Activated T-helper 2 cell treated with anti-CD3 and anti-CD28 coated beads, Interferon-gamma antibody, Interleukin-2, Interleukin-4, amounts not matched to agents 10 μg/mL and 5 μg/mL and 100 μg/mL, durations not matched to agents 14 hours and 24 hours and 36 hours (primary cell): ENCODE results near the gene SEMA3C. TPM values are rescaled to one million over a fixed set of nuclear protein-coding genes. Genes with fewer than 3 reads are reported as not detected.

Source experiments
- DNase-seq: peaks from one replicate; pipeline ENCODE4 v3.0.0; 2021; ENCODE audit warnings: low spot score
- H3K27ac Mint-ChIP-seq: one replicate; pipeline ENCODE4 v1.8.0; 2021; ENCODE audit warnings: mixed read lengths
- H3K27me3 Mint-ChIP-seq: one replicate; pipeline ENCODE4 v1.8.0; 2021; ENCODE audit warnings: low read depth, mixed read lengths
- H3K36me3 Mint-ChIP-seq: one replicate; pipeline ENCODE4 v1.8.0; 2021; ENCODE audit warnings: low read depth, mixed read lengths
- H3K4me1 Mint-ChIP-seq: one replicate; pipeline ENCODE4 v1.8.0; 2021; ENCODE audit warnings: low read depth, mixed read lengths
- H3K4me3 Mint-ChIP-seq: one replicate; pipeline ENCODE4 v1.8.0; 2021; ENCODE audit warnings: low read depth, mild to moderate bottlenecking, moderate library complexity, mixed read lengths
- H3K9me3 Mint-ChIP-seq: one replicate; pipeline ENCODE4 v1.8.0; 2021; ENCODE audit warnings: mixed read lengths
- intact Hi-C: fragments of 100-400 bp; cut with micrococcal nuclease; formaldehyde crosslinking; loops from one replicate; pipeline ENCODE4 v1.15.1; 2023
- total RNA-seq: library from RNA; stranded (reverse); gene quantifications from 2 replicates; pipeline ENCODE4 v1.2.3, GENCODE V29; 2022

The SEMA3C gene
- total RNA-seq, 1 donor from 2014 or later = not detected

DNA sequence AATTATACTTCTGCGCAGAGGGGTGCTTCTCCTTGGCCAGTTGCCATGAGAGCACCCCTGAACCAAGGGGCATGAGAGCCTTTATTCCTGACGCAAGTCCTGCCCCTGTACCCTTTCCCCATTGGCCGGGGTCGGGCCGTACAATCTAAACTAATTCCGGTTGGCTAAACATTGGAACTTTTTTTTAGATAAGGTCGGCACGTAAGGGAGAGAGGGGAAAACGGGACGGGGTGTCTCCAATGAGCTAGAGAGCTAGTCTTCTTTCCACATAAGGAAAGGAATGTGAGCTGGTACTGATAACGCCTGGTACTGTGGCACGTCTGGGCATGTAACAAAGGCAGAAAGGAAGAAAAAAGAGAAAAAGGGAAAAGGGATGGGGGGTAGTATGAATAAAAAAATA is 183.5 kb downstream of the SEMA3C start:
- Mint-ChIP-seq H3K27me3 (no peaks in the 10 kb centered on the region), H3K4me1 (no peaks in the 10 kb centered on the region), H3K27ac (no peak overlapping the region), H3K9me3 (no peaks in the 10 kb centered on the region), H3K36me3 (no peaks in the 10 kb centered on the region), H3K4me3 (no peak overlapping the region)
- no peak for DNase-seq
- intact Hi-C loops = no loop called here

- H3K9me3 Mint-ChIP-seq = no peaks in the 10 kb centered on the region
- no peaks in the 10 kb centered on the region for H3K27me3 Mint-ChIP-seq
- no peak overlapping the region for H3K4me3 Mint-ChIP-seq
- H3K27ac Mint-ChIP-seq = no peak overlapping the region
- DNase-seq = no peak
- no peaks in the 10 kb centered on the region for H3K36me3 Mint-ChIP-seq
- intact Hi-C loops = no loop called here
- H3K4me1 Mint-ChIP-seq = no peaks in the 10 kb centered on the region
These were observed 184.8 kb downstream of the SEMA3C start for GRCh38 chr7:80734011-80734410.

GRCh38 chr7:80733333-80733915 is 185.4 kb downstream of the SEMA3C start:
- H3K27ac Mint-ChIP-seq = no peak overlapping the region
- no peaks in the 10 kb centered on the region for H3K9me3 Mint-ChIP-seq
- no peaks in the 10 kb centered on the region for H3K36me3 Mint-ChIP-seq
- H3K4me3 Mint-ChIP-seq = no peak overlapping the region
- H3K4me1 Mint-ChIP-seq = no peaks in the 10 kb centered on the region
- no peak for DNase-seq
- intact Hi-C loops = no loop called here
- no peaks in the 10 kb centered on the region for H3K27me3 Mint-ChIP-seq

DNA sequence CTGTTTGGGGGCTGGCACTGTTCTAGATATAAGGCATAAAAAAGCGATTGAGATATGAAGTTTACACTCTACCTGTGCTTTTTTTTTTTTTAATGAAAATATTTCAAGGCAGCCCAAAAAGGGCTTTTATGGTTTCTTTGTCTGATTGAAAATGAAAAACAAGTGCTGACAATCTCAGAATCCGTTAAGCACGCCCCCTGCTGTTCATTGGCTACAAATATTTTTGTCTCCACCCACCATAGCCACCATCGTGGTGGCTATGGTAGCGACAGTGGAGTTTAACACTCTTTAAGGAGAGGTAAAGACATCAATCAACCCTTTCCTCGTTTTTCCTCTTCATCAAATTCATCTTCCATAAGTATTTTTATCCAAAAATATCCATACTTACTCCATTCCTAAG is 186.2 kb downstream of the SEMA3C start:
- Mint-ChIP-seq H3K36me3 (no peaks in the 10 kb centered on the region), H3K4me1 (no peaks in the 10 kb centered on the region)

GRCh38 chr7:80731281-80731680 is 187.6 kb downstream of the SEMA3C start:
- intact Hi-C loops = no loop called here
- no peaks in the 10 kb centered on the region for H3K9me3 Mint-ChIP-seq
- H3K36me3 Mint-ChIP-seq = no peaks in the 10 kb centered on the region
- no peaks in the 10 kb centered on the region for H3K27me3 Mint-ChIP-seq
- no peaks in the 10 kb centered on the region for H3K4me1 Mint-ChIP-seq
- no peak overlapping the region for H3K27ac Mint-ChIP-seq
- no peak for DNase-seq
- H3K4me3 Mint-ChIP-seq = no peak overlapping the region

More for the DNA sequence above, 186.2 kb downstream of the SEMA3C start:
- Mint-ChIP-seq H3K4me3 (no peak overlapping the region), H3K9me3 (no peaks in the 10 kb centered on the region), H3K27me3 (no peaks in the 10 kb centered on the region), H3K27ac (no peak overlapping the region)
- DNase-seq = no peak
- intact Hi-C loops = no loop called here

GRCh38 chr7:80729591-80730320 is 189.1 kb downstream of the SEMA3C start:
- DNase-seq = no peak
- Mint-ChIP-seq H3K27ac (no peak overlapping the region), H3K27me3 (no peaks in the 10 kb centered on the region), H3K4me3 (no peak overlapping the region), H3K9me3 (no peaks in the 10 kb centered on the region), H3K36me3 (no peaks in the 10 kb centered on the region), H3K4me1 (no peaks in the 10 kb centered on the region)
- intact Hi-C loops = no loop called here

DNA sequence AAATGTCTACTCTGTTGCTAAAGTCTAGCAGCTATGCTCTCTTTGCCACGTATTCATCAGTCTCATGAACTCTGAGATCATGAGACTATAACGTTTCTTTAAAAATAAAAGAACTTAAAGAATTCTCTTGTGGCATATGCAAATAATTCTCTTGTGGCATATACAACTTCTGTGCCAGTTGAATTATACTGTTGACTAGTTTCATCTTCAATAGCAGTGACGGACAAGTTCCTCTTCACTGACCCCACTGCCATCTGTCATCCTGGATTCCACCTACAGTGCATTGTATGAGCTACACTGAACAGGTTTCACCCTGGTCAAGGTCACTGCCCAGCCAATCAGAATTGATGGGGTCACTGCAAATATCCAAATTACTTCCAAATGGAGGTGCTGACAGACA is 192.2 kb downstream of the SEMA3C start:
- no peaks in the 10 kb centered on the region for H3K27me3 Mint-ChIP-seq
- H3K4me1 Mint-ChIP-seq = no peaks in the 10 kb centered on the region
- no peaks in the 10 kb centered on the region for H3K9me3 Mint-ChIP-seq
- no peaks in the 10 kb centered on the region for H3K36me3 Mint-ChIP-seq
- intact Hi-C loops = no loop called here
- no peak overlapping the region for H3K27ac Mint-ChIP-seq
- no peak overlapping the region for H3K4me3 Mint-ChIP-seq
- DNase-seq = no peak

GRCh38 chr7:80725181-80725611 is 193.7 kb downstream of the SEMA3C start:
- no peaks in the 10 kb centered on the region for H3K9me3 Mint-ChIP-seq
- no peak overlapping the region for H3K27ac Mint-ChIP-seq
- intact Hi-C loops = no loop called here
- H3K36me3 Mint-ChIP-seq = no peaks in the 10 kb centered on the region
- H3K4me3 Mint-ChIP-seq = no peak overlapping the region
- H3K4me1 Mint-ChIP-seq = no peaks in the 10 kb centered on the region
- DNase-seq = no peak
- no peaks in the 10 kb centered on the region for H3K27me3 Mint-ChIP-seq

- intact Hi-C loops = no loop called here
- no peak for DNase-seq
- Mint-ChIP-seq H3K36me3 (no peaks in the 10 kb centered on the region), H3K4me1 (no peaks in the 10 kb centered on the region), H3K4me3 (no peak overlapping the region), H3K27ac (no peak overlapping the region), H3K27me3 (no peaks in the 10 kb centered on the region), H3K9me3 (no peaks in the 10 kb centered on the region)
These were observed 194.5 kb downstream of the SEMA3C start for GRCh38 chr7:80724249-80724871.

DNA sequence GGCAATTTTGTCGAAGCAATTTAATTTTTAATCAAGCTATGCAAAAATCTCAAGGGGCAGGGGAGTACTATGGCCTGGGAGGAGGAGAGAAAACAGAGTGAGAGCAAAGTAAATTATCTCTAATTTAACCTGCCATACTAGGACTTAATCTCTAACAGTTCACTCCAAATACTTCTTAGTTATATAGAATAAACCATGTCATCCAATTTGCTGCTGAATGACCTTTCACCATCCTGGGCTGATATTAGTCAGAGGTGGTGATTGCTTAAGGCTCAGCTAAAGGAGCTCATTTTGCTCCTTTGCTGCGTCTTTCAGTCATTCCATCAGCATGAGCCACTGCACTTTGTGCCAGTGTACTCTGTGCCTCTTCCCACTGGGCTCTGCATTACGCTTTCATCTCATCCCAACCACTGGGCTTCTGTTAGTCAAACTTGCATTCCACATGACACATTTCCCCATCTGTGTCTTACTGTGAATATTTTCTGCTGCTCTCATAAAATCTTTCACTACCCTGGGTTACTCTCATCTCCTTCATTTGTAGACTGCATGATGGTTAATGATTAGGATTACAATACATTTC is 196.1 kb downstream of the SEMA3C start:
- Mint-ChIP-seq H3K27ac (no peak overlapping the region), H3K4me1 (no peaks in the 10 kb centered on the region), H3K9me3 (no peaks in the 10 kb centered on the region), H3K27me3 (no peaks in the 10 kb centered on the region), H3K4me3 (no peak overlapping the region), H3K36me3 (no peaks in the 10 kb centered on the region)
- no peak for DNase-seq
- intact Hi-C loops = no loop called here

- no peak for DNase-seq
- H3K4me3 Mint-ChIP-seq = no peak overlapping the region
- H3K27me3 Mint-ChIP-seq = no peaks in the 10 kb centered on the region
- no peaks in the 10 kb centered on the region for H3K36me3 Mint-ChIP-seq
- intact Hi-C loops = no loop called here
- H3K9me3 Mint-ChIP-seq = no peaks in the 10 kb centered on the region
- H3K4me1 Mint-ChIP-seq = no peaks in the 10 kb centered on the region
- no peak overlapping the region for H3K27ac Mint-ChIP-seq
These were observed 196.8 kb downstream of the SEMA3C start for GRCh38 chr7:80721883-80722615.

GRCh38 chr7:80720146-80720545 is 198.7 kb downstream of the SEMA3C start:
- Mint-ChIP-seq H3K9me3 (no peaks in the 10 kb centered on the region), H3K36me3 (no peaks in the 10 kb centered on the region), H3K4me1 (no peaks in the 10 kb centered on the region), H3K27me3 (no peaks in the 10 kb centered on the region), H3K27ac (no peak overlapping the region), H3K4me3 (no peak overlapping the region)
- no peak for DNase-seq
- intact Hi-C loops = no loop called here
